K562 (cell line): ENCODE measurements around the gene ZMYND15. TPM values are rescaled to one million over a fixed set of nuclear protein-coding genes. Genes with fewer than 3 reads are reported as not detected.
A peak's percentile ranks its signal among the peaks of the same experiment; 100 is the strongest.

Source experiments
- CLOCK ChIP-seq: fragments of 250-450 bp; sonication (Bioruptor Pico); IDR thresholded peaks from 2 replicates; pipeline ENCODE4 v1.4.0; 2020; ENCODE audit warnings: mild to moderate bottlenecking, moderate library complexity, borderline replicate concordance
- E2F4 ChIP-seq: sonication (generic); formaldehyde crosslinking; IDR thresholded peaks from 2 replicates; pipeline ENCODE4 v1.8.0; 2022; ENCODE audit warnings: mild to moderate bottlenecking, low read depth, missing genetic modification reagents
- FOXK2 ChIP-seq, 2 experiments: fragments of 450-650 bp; IDR thresholded peaks in 1 of 2; conservative IDR thresholded peaks in 1 of 2; 2 replicates each; pipeline ENCODE4 v1.6.1; 2016; ENCODE audit warnings: low read depth in 2 of 2, mild to moderate bottlenecking in 1 of 2
- FOXP4 ChIP-seq: sonication (generic); formaldehyde crosslinking; IDR thresholded peaks from 2 replicates; pipeline ENCODE4 v1.8.0; 2022; ENCODE audit warnings: mild to moderate bottlenecking, missing genetic modification reagents, borderline replicate concordance
- IRF1 ChIP-seq: sonication (generic); formaldehyde crosslinking; IDR thresholded peaks from 2 replicates; pipeline ENCODE4 v1.8.0; 2022; ENCODE audit warnings: missing genetic modification reagents, mild to moderate bottlenecking, borderline replicate concordance
- MAFG ChIP-seq: fragments of 450-650 bp; conservative IDR thresholded peaks from 2 replicates; pipeline ENCODE4 v1.6.1; 2016; ENCODE audit warnings: missing genetic modification characterization, missing compliant biosample characterization
- NELFE ChIP-seq: IDR thresholded peaks from 2 replicates; pipeline ENCODE4 v1.6.1; 2011; ENCODE audit warnings: mild to moderate bottlenecking; ENCODE audit not compliant: insufficient read depth, insufficient read length
- PCBP2 ChIP-seq: fragments of 200-400 bp; formaldehyde crosslinking; IDR thresholded peaks from 2 replicates; pipeline ENCODE4 v1.6.1; 2018; ENCODE audit warnings: low read length, low read depth, mild to moderate bottlenecking, moderate library complexity; ENCODE audit not compliant: poor library complexity, severe bottlenecking
- POLR3A ChIP-seq: IDR thresholded peaks from 2 replicates; pipeline ENCODE4 v1.6.1; 2011; ENCODE audit warnings: borderline replicate concordance, mild to moderate bottlenecking, moderate library complexity; ENCODE audit not compliant: insufficient read length, insufficient read depth; ENCODE audit errors: extremely low read depth
- SMARCA5 ChIP-seq: fragments of 450-650 bp; IDR thresholded peaks from 2 replicates; pipeline ENCODE4 v1.6.1; 2016
- SMARCB1 ChIP-seq: IDR thresholded peaks from 2 replicates; pipeline ENCODE4 v1.6.1; 2011; ENCODE audit warnings: improper control_type of control experiment, low read depth; ENCODE audit not compliant: insufficient read length
- TGIF2 ChIP-seq: sonication (generic); formaldehyde crosslinking; IDR thresholded peaks from 2 replicates; pipeline ENCODE4 v1.8.1; 2022; ENCODE audit warnings: mild to moderate bottlenecking, missing genetic modification reagents, moderate library complexity
- THAP12 ChIP-seq: fragments of 250-450 bp; sonication (Bioruptor Pico); IDR thresholded peaks from 2 replicates; pipeline ENCODE4 v1.9.0; 2021; ENCODE audit warnings: mild to moderate bottlenecking, inconsistent platforms
- WHSC1 ChIP-seq: IDR thresholded peaks from one replicate; pipeline ENCODE4 v1.6.1; 2012; ENCODE audit warnings: low read length, control low read depth, inconsistent platforms
- ZFP30 ChIP-seq: fragments of 250-450 bp; sonication (Bioruptor Pico); IDR thresholded peaks from 2 replicates; pipeline ENCODE4 v1.8.0; 2022; ENCODE audit warnings: moderate library complexity, mild to moderate bottlenecking, inconsistent platforms, borderline replicate concordance
- ZNF175 ChIP-seq: fragments of 200-800 bp; sonication (Bioruptor generic); IDR thresholded peaks from 2 replicates; pipeline ENCODE4 v1.6.1; 2016; ENCODE audit warnings: low read depth, mild to moderate bottlenecking, missing genetic modification characterization, missing compliant biosample characterization
- ZNF696 ChIP-seq: fragments of 250-450 bp; sonication (Bioruptor Pico); conservative IDR thresholded peaks from 2 replicates; pipeline ENCODE4 v1.4.0; 2020; ENCODE audit warnings: mild to moderate bottlenecking, moderate library complexity
- polyA plus RNA-seq, 8 experiments: library from polyadenylated mRNA; depleted of rRNA in 4 of 8; stranded (reverse) in 5 of 8; unstranded in 3 of 8; fragments of >200 nt; fragmentation: Nextera tagmentation in 2 of 8; fragmentation: Illumina TruSeq in 1 of 8; extraction: Ambion mirVana in 2 of 8; extraction: Trizol in 1 of 8; gene quantifications; 2 replicates each; pipeline versions ENCODE4 v1.2.1 to v1.2.3, GENCODE V29; 2011 to 2014; ENCODE audit warnings: inconsistent platforms in 1 of 8, missing spikeins in 1 of 8
- total RNA-seq, 7 experiments: library from RNA; depleted of rRNA in 6 of 7; stranded (reverse); fragments of >200 nt in 6 of 7; fragmentation: Illumina TruSeq in 2 of 7; extraction: Trizol in 2 of 7; gene quantifications; 2 replicates each; pipeline versions ENCODE4 v1.2.1 to v1.2.3, GENCODE V29; 2011 to 2021; ENCODE audit warnings: low replicate concordance in 1 of 7

ZMYND15 gene
- total and polyA plus RNA-seq, 9 of the 15 experiments (the other 6 are each of a cell fraction or from before 2014, with no cell fraction given) = 0.09 TPM; not detected in 8

GRCh38 chr17:4789951-4790704 lies 50.5 kb downstream of the ZMYND15 start (continued):
- TF ChIP-seq POLR3A = no peak
- no peak for TF ChIP-seq ZNF696
- TF ChIP-seq WHSC1 = no peak
- TF ChIP-seq FOXK2 (conservative IDR thresholded peaks at IDR 0.05 in 1 of 2, IDR thresholded peaks at IDR 0.05 in 1 of 2; ENCODE audit: low read depth in 2 of 2) = no peak
- 0 out of 2 replicates have a peak, but pooled peaks have one; percentile 43 for TF ChIP-seq ZNF175
- TF ChIP-seq PCBP2 = no peak
- TF ChIP-seq MAFG (tag) = no peak
- no peak for TF ChIP-seq IRF1 (CRISPR knock-in tag)
- no peak for TF ChIP-seq SMARCA5
- TF ChIP-seq NELFE = no peak
- no peak for TF ChIP-seq ZFP30 (CRISPR knock-in tag)
- peak; percentile 84 for TF ChIP-seq TGIF2 (CRISPR knock-in tag)
- TF ChIP-seq FOXP4 (CRISPR knock-in tag) = no peak
- no peak for TF ChIP-seq THAP12
- TF ChIP-seq SMARCB1 = no peak
- TF ChIP-seq CLOCK (CRISPR knock-in tag) = no peak
- no peak; the same call in 1 of the 2 replicates for TF ChIP-seq E2F4 (CRISPR knock-in tag)
